Endothelial cell of hepatic sinusoid (primary cell): ENCODE data around the gene TMPRSS11D.

Source experiments
- in situ Hi-C: cut with HindIII; loops from 2 replicates; pipeline ENCODE4 v1.10.0; 2017; ENCODE audit warnings: low sequenced_read_pairs

TMPRSS11D gene, protein sequence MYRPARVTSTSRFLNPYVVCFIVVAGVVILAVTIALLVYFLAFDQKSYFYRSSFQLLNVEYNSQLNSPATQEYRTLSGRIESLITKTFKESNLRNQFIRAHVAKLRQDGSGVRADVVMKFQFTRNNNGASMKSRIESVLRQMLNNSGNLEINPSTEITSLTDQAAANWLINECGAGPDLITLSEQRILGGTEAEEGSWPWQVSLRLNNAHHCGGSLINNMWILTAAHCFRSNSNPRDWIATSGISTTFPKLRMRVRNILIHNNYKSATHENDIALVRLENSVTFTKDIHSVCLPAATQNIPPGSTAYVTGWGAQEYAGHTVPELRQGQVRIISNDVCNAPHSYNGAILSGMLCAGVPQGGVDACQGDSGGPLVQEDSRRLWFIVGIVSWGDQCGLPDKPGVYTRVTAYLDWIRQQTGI

GRCh38 chr4:67883902-67884301, at the start of gene TMPRSS11D:
TSS of gene TMPRSS11D (minus strand) at chr4:67884002. CDS start at chr4:67883933, 69 bp downstream.
- in situ Hi-C loops = no loop called here

GRCh38 chr4:67933038-67933437, 49.2 kb upstream of the TMPRSS11D start:
- in situ Hi-C loops = no loop called here

GRCh38 chr4:67931256-67931655, 47.5 kb upstream of the TMPRSS11D start:
- in situ Hi-C loops = no loop called here

DNA sequence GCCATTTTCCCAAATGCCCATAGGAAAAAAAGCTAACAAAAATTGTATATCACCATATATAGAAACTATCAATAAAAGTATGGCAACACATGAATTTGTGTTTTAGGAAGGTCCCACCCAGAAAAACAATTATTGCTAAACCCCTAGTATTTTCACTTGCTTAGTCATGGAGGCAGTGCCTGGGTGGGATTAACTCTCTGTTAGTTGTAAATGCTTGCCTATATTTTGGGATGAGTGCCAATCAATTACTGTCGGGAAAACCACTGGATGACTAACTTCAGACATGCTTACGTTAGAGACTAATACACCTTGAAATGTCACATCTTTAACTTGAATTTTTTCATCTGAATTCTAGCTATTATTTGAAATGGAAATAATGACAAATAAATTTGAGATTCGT, 45.6 kb upstream of the TMPRSS11D start:
- in situ Hi-C loops = no loop called here

DNA sequence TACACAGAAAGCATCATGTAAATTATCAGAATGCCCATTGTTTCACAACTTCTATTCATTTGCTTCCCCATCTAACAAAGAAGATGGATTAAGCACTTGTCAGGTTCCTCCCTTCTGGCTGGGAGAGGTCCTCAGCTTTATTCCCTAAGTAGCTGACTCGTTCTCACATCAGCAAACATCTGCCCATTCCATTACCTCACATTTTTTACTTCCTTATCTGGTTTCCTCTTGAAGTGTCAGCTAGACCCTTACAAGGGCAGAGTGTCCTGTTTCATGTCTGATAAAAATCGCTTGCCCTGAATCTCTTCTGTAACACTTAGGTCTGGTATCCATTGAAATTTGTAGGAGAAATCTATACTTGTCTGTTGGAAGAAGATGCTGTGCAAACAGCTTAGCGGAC, 44.7 kb upstream of the TMPRSS11D start:
- in situ Hi-C loops = no loop called here

GRCh38 chr4:67927251-67927650, 43.4 kb upstream of the TMPRSS11D start:
- in situ Hi-C loops = no loop called here

- in situ Hi-C loops = no loop called here
Measured at GRCh38 chr4:67926485-67926884, 42.7 kb upstream of the TMPRSS11D start.

GRCh38 chr4:67922697-67923096, 38.9 kb upstream of the TMPRSS11D start:
- in situ Hi-C loops = no loop called here

DNA sequence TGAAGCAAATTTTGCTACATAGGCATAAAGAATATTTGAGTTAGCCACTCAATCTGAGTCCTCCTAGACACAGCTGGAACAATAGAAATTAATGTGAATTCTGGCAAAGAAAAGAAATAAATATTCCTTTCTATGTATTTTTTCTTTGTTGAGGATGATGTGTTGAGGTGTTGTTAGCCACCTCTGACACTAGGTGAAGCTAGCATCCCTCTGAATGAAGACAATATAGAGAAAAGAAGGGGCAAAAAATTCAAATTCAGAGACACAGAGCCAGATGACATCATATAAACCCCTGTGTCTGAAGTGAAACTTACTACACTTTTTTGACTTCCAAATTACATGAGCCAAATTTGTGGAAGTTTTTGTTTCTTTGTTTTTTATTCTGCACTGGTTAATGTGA, 34.6 kb upstream of the TMPRSS11D start:
- in situ Hi-C loops = no loop called here

DNA sequence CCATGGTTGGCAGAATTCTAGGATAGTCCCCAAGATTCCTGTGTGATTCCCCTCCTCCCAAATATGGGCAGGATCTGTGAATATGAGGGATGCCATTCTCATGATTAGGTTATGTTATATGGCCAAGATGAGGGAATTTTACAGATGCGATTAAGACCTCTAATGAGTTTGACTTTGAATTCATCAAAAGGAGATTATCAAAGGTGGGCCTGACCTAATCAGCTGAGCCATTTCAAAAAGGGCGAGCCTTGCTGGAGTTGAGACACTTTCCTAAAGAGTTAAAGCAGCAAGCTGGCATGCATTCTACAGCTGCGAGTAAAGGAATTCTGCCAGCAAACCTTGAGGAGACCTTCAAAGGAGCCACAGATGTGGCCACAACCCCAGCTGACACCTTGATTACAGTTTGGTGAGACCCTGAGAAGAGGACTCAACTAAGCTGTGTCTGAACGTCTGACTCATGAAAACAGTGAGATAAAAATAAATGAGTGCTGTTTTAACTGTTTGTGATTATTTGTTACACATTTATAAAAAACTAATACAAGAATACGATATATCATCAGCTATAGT, 31.7 kb upstream of the TMPRSS11D start:
- in situ Hi-C loops = no loop called here

GRCh38 chr4:67912080-67912479, 28.3 kb upstream of the TMPRSS11D start:
- in situ Hi-C loops = no loop called here

- in situ Hi-C loops = no loop called here
Measured at GRCh38 chr4:67911638-67912037, 27.8 kb upstream of the TMPRSS11D start.

DNA sequence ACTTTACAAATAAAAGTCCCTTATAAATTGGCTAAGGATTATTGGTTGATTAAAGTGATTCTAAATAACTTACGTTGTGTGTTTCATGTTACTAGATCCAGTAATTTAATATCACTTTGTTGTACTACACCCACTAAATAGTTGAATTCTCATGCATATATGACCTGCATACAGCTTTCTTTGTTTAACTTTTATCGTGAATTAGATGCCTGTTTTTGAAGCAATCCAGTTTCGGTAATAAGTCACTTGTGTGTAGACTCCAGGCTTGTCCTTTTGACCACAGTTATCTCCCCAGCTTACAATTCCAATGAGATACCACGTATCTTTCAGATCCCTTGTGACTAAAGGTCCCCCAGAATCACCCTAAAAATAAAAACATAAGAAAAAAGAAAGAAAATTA, 27.3 kb upstream of the TMPRSS11D start:
- in situ Hi-C loops = no loop called here

- in situ Hi-C loops = no loop called here
Measured at GRCh38 chr4:67910585-67910905, 26.7 kb upstream of the TMPRSS11D start.

DNA sequence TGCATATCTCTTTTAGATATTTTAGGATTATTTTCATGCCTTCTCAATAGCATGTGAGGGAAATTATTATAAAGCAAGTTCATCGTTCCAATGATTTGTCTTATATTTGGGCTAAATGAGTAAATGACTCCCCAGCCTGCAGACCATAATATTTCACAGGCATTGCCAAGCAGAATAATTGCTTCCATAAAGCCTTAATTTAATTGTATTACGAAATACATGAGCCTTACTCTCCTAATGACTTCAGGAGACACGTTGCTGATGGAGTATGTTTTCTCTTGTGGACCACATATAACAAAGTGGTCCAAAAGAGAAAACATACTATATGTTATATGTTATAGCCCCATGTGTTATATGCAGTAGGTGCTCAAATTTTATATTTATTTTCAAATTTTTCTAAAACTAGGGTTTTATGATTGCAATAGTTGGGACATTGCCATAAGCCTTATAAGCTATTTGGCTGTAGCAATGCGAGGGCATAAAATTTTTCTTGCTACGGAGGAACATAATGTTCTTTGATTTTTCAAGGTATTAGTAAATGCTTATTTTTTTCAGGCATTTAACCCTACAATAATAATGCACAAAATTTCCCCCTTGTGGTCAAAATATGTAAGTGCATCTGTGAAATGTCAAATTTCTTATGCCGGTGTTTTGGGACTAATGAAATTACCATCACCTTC, 26.2 kb upstream of the TMPRSS11D start:
- in situ Hi-C loops = no loop called here

DNA sequence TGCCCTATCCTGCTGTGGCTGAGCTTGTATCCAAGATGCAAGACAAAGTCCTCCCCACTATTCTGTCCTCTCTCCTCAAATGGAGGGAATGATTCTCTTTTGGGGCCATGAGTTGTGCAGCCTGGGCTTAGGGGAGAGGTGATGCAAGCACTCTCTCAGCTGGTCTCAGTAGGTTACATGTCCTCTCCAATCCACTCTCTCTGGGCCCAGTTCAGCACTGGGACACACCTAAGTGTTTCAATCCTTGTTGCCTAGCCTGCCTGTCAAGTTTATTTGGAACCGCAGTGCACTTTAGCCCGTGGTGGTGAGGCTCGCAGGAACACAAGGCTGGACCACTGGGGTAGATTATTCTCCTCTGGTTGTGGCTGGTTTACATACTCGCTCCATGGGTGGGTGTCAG, 23.8 kb upstream of the TMPRSS11D start:
- in situ Hi-C loops = no loop called here

DNA sequence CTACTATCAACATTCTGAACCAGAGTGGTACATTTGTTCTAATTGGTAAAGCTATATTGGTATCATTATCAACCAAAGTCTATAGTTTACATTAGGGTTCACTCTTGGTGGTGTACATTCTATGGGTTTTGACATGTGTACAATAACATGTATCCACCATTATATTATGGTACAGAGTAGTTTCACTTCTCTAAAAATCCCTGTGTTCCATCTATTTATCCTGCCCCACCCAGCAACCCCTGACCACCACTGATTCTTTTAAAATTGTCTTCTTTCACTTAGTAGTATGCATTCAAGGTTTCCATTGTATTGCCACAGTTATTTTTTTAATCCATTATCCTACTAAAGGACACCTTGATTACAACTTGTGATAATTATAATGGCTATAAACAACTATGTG, 15.3 kb upstream of the TMPRSS11D start:
- in situ Hi-C loops = no loop called here

DNA sequence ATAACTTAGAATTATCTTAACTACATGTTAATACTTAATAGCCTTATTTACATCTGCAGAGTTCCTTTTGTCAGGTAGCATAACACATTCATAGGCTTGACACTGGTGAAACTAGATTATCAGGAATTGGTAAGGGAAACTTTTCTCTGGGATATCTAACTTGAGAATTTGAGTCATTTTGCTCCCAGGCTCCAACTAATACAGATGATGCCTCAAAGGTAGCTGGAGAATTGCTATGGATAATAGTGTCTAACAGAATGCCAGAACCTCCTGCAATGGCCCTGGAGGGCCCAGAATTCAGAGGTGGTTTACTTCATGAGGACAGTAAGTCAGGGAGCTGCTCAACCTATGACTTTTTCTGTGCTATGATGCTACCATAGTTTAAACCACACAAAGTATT, 13.9 kb upstream of the TMPRSS11D start:
- in situ Hi-C loops = no loop called here

DNA sequence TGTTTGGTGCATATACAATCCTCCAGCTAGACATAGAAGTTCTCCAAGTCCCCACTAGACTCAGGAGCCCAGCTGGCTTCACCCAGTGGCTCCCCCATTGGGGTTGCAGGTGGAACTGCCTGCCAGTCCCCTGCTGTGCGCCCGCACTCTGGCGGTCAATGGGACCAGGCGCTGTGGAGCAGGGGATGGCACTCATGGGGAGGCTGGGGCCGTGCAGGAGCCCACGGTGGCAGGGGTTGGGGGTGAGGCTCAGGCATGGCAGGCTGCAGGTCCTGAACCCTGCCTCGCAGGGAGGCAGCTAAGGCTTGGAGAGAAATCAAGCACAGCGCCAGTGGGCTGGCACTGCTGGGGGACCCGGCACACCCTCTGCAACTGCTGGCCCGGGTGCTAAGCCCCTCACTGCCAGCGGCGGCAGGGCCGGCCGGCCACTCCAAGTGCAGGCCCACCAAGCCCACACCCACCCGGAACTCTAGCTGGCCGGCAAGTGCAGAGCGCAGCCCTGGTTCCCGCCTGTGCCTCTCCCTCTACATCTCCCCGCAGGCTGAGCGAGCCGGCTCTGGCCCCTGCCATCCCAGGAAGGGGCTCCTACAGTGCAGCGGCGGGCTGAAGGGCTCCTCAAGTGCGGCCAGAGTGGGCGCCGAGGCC, 12.7 kb upstream of the TMPRSS11D start:
- in situ Hi-C loops = no loop called here

- in situ Hi-C loops = no loop called here
Measured at GRCh38 chr4:67894659-67895058, 10.9 kb upstream of the TMPRSS11D start.

DNA sequence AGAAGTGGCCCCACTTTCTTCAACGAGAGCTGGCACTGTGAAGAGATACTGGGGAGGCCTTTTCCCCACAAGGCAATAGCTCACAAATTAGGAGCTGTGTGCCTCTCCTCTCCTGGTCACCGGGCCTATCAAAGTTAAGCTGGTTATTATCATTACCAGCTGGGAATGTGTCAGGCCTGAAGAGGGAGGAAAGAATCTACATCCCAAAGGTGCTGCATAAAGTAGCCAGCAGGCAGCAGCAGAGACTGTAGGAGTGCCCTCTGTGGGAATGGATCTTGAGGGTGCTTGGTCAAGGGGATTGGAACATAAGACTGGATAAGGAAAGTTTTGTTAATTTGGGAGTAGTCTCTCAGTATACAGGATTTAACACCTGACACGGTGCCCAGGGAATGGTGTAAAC, 9.1 kb upstream of the TMPRSS11D start:
- in situ Hi-C loops = no loop called here

GRCh38 chr4:67892253-67892652, 8.5 kb upstream of the TMPRSS11D start:
- in situ Hi-C loops = no loop called here
